Mucosa of descending colon (tissue), 3 donors: Measurements from ENCODE around the gene CACNA1S. TPM values are rescaled to one million over a fixed set of nuclear protein-coding genes. Genes with fewer than 3 reads are reported as not detected.

ENCODE experiments used
- ATAC-seq: fragments of 200-7000 bp; cut with Tn5 transposase; one replicate; pipeline ENCODE4 v1.9.1; 2020; ENCODE audit warnings: mild to moderate bottlenecking, moderate library complexity
- DNase-seq, 3 donors: peaks; one replicate each; pipeline ENCODE4 v3.0.0-alpha.2; 2020
- H3K36me3 ChIP-seq: fragments of 200-600 bp; one replicate; pipeline ENCODE4 v1.8.0; 2021; ENCODE audit warnings: low read depth, mild to moderate bottlenecking
- H3K4me1 ChIP-seq: fragments of 200-600 bp; one replicate; pipeline ENCODE4 v1.8.0; 2021; ENCODE audit warnings: low read depth, mild to moderate bottlenecking
- H3K4me3 ChIP-seq: fragments of 200-600 bp; one replicate; pipeline ENCODE4 v1.8.0; 2021; ENCODE audit warnings: mild to moderate bottlenecking
- H3K9me3 ChIP-seq: fragments of 200-600 bp; one replicate; pipeline ENCODE4 v1.8.0; 2021; ENCODE audit warnings: mild to moderate bottlenecking
- intact Hi-C, 2 donors: fragments of 100-400 bp; cut with DNase I in 1 of 2; cut with micrococcal nuclease in 1 of 2; formaldehyde crosslinking; loops; one replicate each; pipeline versions ENCODE4 v1.11.0 to v1.11.1; 2022; cut with DNase I, micrococcal nuclease
- total RNA-seq, 3 donors: library from RNA; stranded (reverse); fragmentation: NEBNext Ultra II Directional in 2 of 3; extraction: Animal tissue kit (Norgen Biotek cat#: 25700) in 2 of 3; gene quantifications; one replicate each; pipeline versions ENCODE4 v1.2.1 to v1.2.4, GENCODE V29; 2021 to 2023
- TF ChIP-seq, protein P1 (sequence below): fragments of 200-600 bp; IDR thresholded peaks from one replicate; pipeline ENCODE4 v1.8.0; 2022; ENCODE audit warnings: antibody characterized with exemption, mild to moderate bottlenecking
- donor health status: DM: no; HTN: no; CAD: no; lungs with moderate emphysema.
- donor health status: DM: no; HTN: no; CAD: no.
- donor health status: DM: no; HTN: yes; CAD: no.

CACNA1S gene
- total RNA-seq, 3 donors from 2014 or later: not detected

DNA sequence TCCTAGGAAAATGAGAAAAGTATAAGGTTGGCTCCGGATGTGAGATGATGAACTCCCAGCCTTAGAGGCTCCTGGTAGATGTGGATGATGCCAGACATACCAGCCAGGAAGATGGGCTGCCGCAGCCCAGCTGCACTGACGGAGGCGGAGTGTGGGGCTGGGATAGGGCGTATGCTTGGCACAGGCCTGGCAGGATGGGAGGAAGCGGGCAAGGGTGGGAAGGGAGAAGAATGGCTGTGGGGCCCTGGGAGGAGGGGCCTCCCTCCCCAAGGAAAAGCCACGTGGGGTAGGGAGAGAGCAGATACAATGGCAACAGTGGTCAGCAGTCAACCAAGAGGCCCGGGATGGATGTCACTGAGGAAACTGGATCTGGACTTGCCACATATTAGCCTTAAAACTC, 47.4 kb downstream of the CACNA1S start:
- H3K4me3 ChIP-seq: no peak overlapping the region
- ATAC-seq: no peak
- no peaks in the 10 kb centered on the region for H3K9me3 ChIP-seq
- TF ChIP-seq, protein P1, sequence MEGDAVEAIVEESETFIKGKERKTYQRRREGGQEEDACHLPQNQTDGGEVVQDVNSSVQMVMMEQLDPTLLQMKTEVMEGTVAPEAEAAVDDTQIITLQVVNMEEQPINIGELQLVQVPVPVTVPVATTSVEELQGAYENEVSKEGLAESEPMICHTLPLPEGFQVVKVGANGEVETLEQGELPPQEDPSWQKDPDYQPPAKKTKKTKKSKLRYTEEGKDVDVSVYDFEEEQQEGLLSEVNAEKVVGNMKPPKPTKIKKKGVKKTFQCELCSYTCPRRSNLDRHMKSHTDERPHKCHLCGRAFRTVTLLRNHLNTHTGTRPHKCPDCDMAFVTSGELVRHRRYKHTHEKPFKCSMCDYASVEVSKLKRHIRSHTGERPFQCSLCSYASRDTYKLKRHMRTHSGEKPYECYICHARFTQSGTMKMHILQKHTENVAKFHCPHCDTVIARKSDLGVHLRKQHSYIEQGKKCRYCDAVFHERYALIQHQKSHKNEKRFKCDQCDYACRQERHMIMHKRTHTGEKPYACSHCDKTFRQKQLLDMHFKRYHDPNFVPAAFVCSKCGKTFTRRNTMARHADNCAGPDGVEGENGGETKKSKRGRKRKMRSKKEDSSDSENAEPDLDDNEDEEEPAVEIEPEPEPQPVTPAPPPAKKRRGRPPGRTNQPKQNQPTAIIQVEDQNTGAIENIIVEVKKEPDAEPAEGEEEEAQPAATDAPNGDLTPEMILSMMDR: no peak
- no peaks in the 10 kb centered on the region for H3K4me1 ChIP-seq
- no peaks in the 10 kb centered on the region for H3K36me3 ChIP-seq
- intact Hi-C loops: no loop called here
- no peak for DNase-seq

- DNase-seq: no peak
- TF ChIP-seq, protein P1: no peak
- intact Hi-C loops: no loop called here
- H3K9me3 ChIP-seq: no peaks in the 10 kb centered on the region
- no peaks in the 10 kb centered on the region for H3K36me3 ChIP-seq
- no peak overlapping the region for H3K4me3 ChIP-seq
- no peak for ATAC-seq
- no peaks in the 10 kb centered on the region for H3K4me1 ChIP-seq
Measured at GRCh38 chr1:201063145-201063544, 49.1 kb downstream of the CACNA1S start.

GRCh38 chr1:201062511-201063091, 49.6 kb downstream of the CACNA1S start:
- H3K36me3 ChIP-seq: no peaks in the 10 kb centered on the region
- H3K4me1 ChIP-seq: no peaks in the 10 kb centered on the region
- no peak overlapping the region for H3K4me3 ChIP-seq
- no peaks in the 10 kb centered on the region for H3K9me3 ChIP-seq
- DNase-seq (no peak), ATAC-seq (no peak)
- TF ChIP-seq, protein P1: no peak
- intact Hi-C loops: no loop called here

DNA sequence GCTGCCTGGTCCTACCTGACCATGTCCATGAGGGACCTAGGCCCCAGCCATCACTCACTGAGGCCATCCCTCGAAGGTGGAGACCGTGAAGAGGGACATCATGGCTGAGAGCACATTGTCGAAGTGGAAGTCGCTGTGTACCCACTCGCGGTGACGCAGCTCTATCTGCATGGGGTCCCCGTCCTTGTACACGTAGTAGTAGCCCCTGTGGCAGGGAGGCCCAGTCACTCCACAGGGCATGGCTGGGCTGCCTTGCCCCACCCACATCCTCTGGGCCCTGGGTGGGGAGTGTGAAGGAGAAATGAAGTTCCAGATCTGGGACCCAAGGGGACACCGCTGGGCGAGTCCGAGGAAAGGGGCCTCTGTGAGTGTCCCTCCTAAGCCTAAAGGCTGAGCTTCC, 50.3 kb downstream of the CACNA1S start:
- Histone ChIP-seq H3K36me3 (no peaks in the 10 kb centered on the region), H3K4me1 (no peaks in the 10 kb centered on the region), H3K4me3 (no peak overlapping the region), H3K9me3 (no peaks in the 10 kb centered on the region)
- intact Hi-C loops: no loop called here
- ATAC-seq: no peak
- TF ChIP-seq, protein P1: no peak
- no peak for DNase-seq

DNA sequence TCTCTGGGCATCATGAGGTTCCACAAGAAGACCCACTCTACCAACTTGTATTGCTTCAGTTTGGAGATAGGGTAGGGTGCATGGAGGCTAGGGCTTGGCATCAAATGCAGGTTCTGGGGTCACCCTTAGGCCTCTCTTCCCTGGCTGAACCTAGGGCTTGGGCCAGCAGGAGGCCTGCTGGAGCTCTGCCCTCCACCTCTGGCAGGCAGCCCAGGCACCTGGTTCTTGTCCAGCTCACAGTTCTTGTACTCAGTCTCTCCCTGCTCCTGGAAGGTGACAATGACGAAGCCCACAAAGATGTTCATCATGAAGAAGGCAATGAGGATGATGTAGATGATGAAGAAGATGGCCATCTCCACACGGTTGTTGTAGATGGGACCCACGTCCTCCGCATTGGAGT, 51.2 kb downstream of the CACNA1S start:
- Histone ChIP-seq H3K4me1 (no peaks in the 10 kb centered on the region), H3K9me3 (no peaks in the 10 kb centered on the region), H3K4me3 (no peak overlapping the region), H3K36me3 (no peaks in the 10 kb centered on the region)
- DNase-seq: no peak
- no peak for ATAC-seq
- TF ChIP-seq, protein P1: no peak
- intact Hi-C loops: no loop called here

- intact Hi-C loops: no loop called here
- DNase-seq (no peak), ATAC-seq (no peak)
- Histone ChIP-seq H3K9me3 (no peaks in the 10 kb centered on the region), H3K4me1 (no peaks in the 10 kb centered on the region), H3K36me3 (no peaks in the 10 kb centered on the region), H3K4me3 (no peak overlapping the region)
- TF ChIP-seq, protein P1: no peak
Measured at GRCh38 chr1:201060586-201060985, 51.6 kb downstream of the CACNA1S start.
